ENCODE results near the gene SLC12A3.

The SLC12A3 gene

GRCh38 chr16:56895813-56896212 lies 30.8 kb downstream of the SLC12A3 start:
- DNase-seq: no peak

- no peak for DNase-seq
These were observed 31.2 kb downstream of the SLC12A3 start for GRCh38 chr16:56896244-56896643.

DNA sequence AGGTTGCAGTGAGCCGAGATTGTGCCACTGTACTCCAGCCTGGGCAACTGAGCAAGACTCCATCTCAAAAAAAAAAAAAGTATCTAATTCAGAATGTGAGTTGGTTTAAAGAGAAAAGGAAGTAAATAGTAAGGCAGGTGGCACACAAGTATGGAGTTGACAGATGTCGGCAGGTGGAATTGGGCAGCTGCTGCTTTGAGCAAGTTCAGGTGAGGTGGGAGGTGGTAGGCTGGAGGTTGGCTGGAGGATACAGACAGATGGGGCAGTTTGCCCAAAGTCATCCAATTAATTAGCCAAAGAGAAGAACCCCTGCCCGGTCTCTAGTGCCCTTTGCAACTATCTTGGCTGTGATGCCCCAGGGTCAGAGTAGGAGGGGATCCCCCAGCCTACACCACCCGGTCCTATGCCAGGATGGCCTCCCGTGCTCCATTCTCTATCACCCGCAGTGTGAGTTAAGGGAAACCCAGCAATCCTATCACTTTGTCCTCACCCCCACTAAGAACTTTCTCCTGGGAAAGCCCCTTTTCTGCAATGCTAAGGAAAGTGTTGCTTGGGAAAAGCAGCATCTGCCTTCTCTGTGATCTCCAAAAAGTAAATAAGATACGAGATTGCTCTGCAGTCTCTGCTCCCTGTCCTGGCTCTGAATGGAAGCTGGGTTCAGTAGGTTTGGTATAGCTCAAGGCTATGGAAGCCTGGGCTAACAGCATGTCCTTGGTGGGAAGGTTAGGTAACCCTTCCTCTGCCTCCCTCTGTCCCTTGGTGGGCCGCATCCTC lies 32.2 kb downstream of the SLC12A3 start:
- no peak for DNase-seq

DNA sequence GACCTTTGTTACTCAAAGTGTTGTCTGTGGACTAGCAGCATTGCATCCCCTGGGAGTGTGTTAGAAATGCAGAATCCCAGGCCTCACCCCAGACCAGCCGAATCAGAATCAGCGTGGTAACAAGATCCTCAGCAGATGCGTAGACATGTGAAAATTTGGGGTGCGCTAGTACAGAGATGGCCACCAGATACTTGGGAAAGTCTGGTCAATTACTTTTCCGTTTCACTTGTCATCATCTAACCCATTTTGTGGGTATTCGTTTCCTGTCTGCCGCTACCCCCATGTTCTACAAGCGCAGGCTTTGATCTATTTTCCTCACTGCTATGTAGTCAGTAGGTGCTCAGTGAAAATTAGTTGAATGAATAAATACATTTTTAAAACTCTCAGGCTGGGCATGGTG lies 33.8 kb downstream of the SLC12A3 start:
- no peak for DNase-seq

DNA sequence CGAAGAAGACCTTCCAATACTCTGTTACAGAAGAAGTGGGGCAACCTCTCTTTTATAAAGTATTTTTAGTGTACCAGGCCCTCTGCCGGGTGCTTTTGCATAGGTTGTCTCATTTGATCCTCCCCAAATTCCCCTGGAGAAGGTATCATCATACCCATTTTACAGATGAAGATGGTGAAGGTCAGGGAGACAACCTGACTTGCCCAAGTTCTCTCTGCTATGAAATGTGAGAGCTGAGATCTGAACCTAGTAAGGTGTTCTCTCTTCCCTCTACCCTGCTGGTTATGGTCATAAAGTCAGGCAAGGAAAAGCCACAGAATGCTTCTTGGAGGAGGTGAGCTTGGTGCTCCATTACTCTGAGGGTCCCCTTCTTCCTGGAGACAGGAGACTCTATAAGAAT lies 38.9 kb downstream of the SLC12A3 start:
- DNase-seq: no peak

- DNase-seq: no peak
These were observed 42.4 kb downstream of the SLC12A3 start for GRCh38 chr16:56907401-56907800.

DNA sequence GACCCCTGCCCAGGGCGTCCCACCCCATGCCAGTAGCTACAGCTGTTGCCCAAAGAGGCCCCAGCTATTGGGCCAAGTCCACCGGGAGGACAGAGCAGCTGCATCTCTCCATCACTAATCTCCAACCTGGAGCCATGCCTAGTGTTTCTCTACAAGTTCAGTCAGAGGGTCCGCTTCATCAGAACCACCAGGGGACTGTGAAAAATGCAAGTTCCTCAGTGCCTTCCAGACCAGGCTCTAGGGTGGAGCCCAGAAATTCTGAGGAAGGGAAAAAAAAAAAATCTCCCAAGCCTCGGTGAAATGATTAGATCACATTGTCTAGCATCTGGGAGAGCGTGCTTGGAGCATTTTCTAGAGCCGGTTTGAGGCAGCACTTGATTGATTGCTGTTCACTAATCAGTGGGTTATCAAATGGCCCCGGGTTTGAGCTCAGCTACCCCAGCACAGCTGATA lies 44.5 kb downstream of the SLC12A3 start:
- DNase-seq: no peak

DNA sequence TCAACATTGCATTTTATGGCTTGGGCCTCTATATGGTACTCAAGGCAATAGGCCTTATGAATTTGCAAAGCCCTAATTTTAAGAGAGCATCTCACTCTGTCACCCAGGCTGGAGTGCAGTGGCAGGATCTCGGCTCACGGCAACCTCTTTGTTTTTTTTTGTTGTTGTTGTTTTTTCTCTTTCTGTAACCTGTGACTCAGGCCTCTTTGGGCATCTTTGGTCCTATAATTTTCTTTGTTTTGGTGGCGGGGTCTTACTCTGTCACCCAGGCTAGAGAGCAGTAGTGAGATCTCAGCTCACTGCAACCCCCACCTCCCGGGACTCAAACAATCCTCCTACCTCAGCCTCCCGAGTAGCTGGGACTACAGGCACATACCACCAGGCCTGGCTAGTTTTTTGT lies 45.1 kb downstream of the SLC12A3 start:
- DNase-seq: no peak

GRCh38 chr16:56910654-56911539 lies 45.9 kb downstream of the SLC12A3 start:
- peak; percentile 14 for DNase-seq

DNA sequence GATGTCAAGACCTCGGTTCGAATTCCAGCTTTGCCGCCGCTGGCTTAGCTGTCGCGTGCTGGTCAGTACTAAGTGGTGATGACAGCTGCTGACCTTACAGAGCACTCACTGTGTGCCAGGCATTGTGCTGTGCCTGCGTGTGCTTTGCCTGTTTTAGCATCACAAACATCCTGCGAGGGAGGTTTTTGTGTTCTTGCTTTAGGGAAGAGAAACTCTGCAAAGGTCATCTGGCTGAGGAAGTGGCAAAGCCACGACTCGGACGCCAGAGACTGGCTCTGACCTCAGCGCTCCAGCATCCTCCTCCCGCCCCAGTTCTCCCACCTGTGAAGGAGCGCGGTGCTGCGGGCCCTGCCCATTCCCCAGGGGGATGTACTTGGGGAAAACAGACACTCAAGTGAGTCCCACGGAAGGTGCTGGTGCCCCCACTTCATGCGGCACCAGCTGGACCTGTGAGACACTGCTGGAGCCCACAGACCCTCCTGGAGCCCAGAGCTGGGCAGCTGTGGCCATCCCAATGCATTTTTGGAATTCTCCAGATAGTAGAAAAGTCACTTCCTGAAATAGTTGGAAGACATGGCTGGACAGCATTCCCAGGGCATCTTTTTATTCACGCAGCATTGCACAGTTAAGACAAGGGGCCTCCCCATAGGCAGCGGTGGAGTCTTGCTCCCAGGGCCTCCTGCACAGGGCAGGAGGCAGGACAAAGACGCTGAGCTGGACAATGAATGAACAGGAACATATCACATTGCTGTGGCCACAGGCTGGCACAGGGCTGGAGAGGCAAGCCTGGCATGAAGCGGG lies 47.0 kb downstream of the SLC12A3 start:
- no peak for DNase-seq

DNA sequence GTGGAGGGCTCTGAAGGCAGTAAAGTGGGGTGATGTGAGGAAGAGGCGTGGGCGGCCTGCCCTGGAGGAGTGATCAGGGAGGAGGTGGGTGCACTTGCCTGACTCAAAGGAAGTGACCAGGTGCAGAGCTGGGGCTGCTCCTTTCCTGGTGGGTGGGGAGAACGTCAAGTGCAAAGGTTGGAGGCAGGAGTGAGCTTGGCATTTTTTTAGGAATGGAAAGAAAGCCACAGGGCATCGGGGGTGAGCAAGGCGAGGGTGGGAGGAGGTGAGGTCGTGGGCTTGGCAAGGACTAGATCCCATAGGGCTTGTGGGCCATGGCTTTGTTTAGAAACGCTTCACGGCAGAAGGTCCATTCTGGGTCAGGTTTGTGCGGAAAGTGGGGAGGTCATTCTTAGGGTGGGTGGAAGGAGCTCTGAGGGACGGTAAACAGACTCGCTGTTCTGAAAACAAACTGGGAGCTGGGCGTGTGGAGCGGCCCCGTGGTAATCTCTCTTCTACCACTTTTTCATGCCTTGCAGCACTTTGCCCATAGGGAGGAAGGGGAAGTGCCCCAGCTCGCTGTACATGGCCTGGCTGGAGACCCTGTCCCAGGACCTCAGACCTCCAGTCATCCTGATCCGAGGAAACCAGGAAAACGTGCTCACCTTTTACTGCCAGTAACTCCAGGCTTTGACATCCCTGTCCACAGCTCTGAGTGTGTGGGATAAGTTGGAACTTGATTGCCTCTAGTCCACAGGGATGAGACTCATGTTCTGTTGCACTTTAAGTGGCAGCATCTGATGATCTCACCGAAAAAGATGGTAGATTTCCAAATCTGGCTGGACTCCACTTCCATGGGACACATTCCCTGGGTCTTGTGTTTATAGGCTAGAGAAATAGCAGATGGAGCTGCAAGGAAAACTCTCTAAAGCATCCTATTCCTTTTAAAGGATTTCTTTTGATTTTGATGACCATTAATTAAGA lies 48.0 kb downstream of the SLC12A3 start:
- DNase-seq: no peak

DNA sequence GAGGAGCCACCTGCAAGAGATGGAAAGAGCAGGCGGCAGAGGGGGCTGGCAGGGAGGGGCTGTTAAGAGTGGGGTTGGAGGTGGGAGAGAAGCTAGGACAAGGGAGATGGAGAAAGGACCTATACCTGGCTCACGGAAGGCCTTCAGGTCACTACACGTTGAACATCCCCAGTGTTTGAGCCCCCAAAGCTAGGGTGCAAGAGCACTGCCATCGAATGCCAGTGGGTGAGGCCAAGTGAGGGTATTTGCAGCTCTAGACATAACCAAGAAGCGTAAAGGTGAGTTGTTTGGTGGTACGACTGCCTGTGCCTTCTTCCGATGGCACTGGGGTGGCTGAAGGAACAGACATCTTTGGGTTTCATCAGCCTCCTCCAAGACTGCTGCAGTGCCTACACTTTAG lies 49.9 kb downstream of the SLC12A3 start:
- no peak for DNase-seq

DNA sequence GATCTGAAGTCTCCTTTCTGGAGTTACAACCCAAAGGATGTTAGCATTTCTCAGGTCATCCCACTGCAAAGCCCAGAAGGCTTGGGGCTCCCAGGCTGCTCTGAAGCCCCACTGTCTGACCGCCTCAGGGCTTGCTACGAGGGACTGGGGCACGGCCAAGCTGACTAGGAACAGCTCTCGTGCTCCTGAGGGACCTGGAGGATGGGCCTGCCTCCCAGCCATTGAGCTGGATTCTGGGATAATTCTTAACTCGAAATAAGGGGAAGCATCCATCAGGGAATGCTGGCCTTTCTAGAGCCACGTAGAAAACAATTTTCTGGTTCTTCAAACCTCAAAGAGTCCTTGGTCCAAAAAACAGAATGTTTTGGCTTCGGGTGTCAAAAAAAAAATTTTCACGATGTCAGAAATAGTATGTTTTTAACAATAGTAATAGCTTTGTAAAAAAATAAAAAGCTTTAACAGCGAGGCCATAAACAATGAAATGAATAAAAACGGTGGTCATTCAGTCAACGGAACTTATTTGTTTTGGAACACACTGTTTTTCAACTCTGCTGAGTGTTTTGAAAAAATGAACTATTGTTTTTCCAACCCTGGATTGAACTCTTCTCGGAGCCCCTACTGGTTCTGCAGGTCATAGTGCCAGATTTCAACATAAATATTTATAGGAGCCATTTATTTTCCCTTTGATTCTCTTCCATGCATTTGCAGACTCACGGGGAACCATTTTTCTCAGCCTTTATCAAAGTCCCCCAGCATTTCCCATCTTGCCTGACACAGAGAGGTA lies 50.5 kb downstream of the SLC12A3 start:
- no peak for DNase-seq

DNA sequence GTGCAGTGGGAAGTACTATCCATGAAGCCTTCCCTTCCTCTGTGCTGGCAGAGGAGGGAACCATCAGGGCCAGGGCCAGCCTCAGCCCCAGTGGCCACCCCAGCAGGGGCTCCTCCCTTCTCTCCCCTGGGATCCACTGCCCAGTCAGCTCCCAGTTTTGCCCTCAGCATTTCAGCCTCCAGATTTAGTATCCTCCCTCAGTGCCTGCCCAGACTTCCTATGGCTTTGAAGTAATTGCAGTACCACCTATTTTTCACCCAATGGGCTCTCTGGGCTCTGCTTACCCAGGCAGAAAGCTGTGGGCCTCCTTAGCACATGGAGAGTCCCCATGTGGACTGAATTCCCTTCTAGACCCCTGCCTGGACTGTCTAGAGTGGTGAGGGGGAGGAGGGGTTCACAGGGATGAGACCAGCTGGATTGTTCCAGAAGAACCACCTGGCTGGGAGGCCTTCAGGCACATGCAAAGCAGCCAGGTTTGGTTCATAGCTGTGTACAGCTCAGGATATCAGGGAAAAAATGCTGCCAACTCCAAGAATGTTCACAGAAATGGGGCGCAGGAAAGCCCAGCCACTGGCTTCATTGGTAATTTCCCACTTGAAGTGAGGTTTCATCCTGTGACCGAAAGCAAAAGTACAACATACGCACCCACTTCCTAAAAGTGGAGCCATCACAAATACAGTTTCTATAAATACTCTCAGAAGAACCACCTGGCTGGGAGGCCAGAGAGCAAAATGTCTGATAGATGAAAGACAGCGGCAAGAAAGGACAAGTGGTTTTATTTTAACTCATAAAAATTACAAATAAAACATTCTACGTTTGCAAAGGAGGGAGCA lies 51.8 kb downstream of the SLC12A3 start:
- DNase-seq: no peak

- DNase-seq: no peak
These were observed 53.5 kb downstream of the SLC12A3 start for GRCh38 chr16:56918467-56919012.

- no peak for DNase-seq
These were observed 54.2 kb downstream of the SLC12A3 start for GRCh38 chr16:56919099-56919800.

DNA sequence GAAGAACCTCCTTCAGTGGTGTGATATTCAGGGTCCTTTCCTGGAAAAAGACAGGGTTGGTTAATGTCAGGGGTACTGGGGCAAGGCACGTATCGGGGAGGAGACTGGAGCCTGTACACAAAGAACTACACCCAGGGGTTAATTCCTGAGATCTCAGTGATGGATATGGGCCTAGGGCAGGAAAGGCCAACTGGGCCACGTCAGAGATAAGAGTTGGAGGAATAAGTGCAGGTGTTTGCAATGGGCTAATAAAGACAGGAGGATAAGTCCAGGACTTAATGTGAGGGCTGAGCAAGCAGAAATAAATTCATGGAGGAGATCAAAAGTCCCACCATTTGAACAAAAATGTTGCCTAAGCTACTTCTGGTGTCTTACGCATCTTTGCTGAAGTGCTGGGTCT lies 56.6 kb downstream of the SLC12A3 start:
- no peak for DNase-seq

GRCh38 chr16:56923481-56924091 lies 58.6 kb downstream of the SLC12A3 start:
- DNase-seq: no peak

DNA sequence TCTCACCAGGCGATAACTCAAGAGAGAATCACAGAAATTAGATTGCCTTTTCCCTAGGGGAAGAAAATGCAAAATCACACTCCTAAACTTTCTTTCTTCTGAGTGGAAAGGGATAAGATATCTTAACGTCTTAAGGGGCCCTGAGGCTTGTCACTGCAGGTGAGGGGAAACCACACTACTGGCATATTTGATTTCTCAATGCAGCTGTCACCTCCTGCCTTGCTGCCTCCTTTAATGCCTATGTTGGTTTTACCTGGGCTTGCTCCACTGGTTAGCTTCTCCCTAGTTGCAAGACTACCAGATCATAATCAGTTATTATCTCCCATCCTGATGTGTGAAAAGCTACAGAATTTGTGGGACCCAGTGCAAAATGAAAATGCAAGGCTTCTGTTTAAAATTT lies 62.5 kb downstream of the SLC12A3 start:
- no peak for DNase-seq

Measured in NCI-H1694 treated with DMSO at 0.1 percent for 48 hours (cell line).